CD8-positive, alpha-beta memory T cell (primary cell): Measurements from ENCODE around the gene PCID2. TPM values are rescaled to one million over a fixed set of nuclear protein-coding genes. Genes with fewer than 3 reads are reported as not detected.
A peak's percentile ranks its signal among the peaks of the same experiment; 100 is the strongest.

ENCODE experiments used
- CTCF ChIA-PET: fragments of 350-600 bp; sonication (Branson Sonifier 250); formaldehyde crosslinking; loops from one replicate; lab custom pipeline; 2021; ENCODE audit warnings: antibody characterized with exemption; lab: Charles Lee
- POLR2A ChIA-PET: fragments of 350-600 bp; sonication (Branson Sonifier 250); formaldehyde crosslinking; loops from one replicate; lab custom pipeline; 2021; ENCODE audit warnings: antibody characterized with exemption; lab: Charles Lee
- DNase-seq, 5 donors: peaks; one replicate each; pipeline versions ENCODE4 v3.0.0 to v3.0.0-alpha.2; 2020 to 2022; ENCODE audit warnings: mixed read lengths in 1 of 5
- H3K27ac ChIP-seq: one replicate; pipeline ENCODE4 v1.7.0; 2013; ENCODE audit warnings: low read depth, mild to moderate bottlenecking, low read length, moderate library complexity
- H3K27me3 ChIP-seq: 2 replicates; pipeline ENCODE4 v1.7.0; 2013; ENCODE audit warnings: low read length, mild to moderate bottlenecking; ENCODE audit not compliant: insufficient read depth, poor library complexity, severe bottlenecking
- H3K36me3 ChIP-seq: 2 replicates; pipeline ENCODE4 v1.7.0; 2013; ENCODE audit warnings: mild to moderate bottlenecking, low read length, moderate library complexity; ENCODE audit not compliant: insufficient read depth
- H3K4me1 ChIP-seq: 2 replicates; pipeline ENCODE4 v1.7.0; 2013; ENCODE audit warnings: mild to moderate bottlenecking, low read length, moderate library complexity; ENCODE audit not compliant: insufficient read depth
- H3K4me3 ChIP-seq: 2 replicates; pipeline ENCODE4 v1.7.0; 2013; ENCODE audit warnings: mild to moderate bottlenecking, low read length
- H3K9me3 ChIP-seq: 2 replicates; pipeline ENCODE4 v1.7.0; 2013; ENCODE audit warnings: mild to moderate bottlenecking, low read length
- H3K27ac Mint-ChIP-seq, 8 donors: one replicate each; pipeline ENCODE4 v1.8.0; 2020 to 2021; ENCODE audit warnings: mixed read lengths in 8 of 8, mild to moderate bottlenecking in 6 of 8, inconsistent platforms in 3 of 8, moderate library complexity in 3 of 8
- H3K27me3 Mint-ChIP-seq, 2 donors: one replicate each; pipeline ENCODE4 v1.8.0; 2020 to 2021; ENCODE audit warnings: mixed read lengths in 2 of 2, mild to moderate bottlenecking in 1 of 2, moderate library complexity in 1 of 2
- H3K36me3 Mint-ChIP-seq, 3 donors: one replicate each; pipeline ENCODE4 v1.8.0; 2020 to 2021; ENCODE audit warnings: mixed read lengths in 3 of 3, inconsistent platforms in 1 of 3, mild to moderate bottlenecking in 1 of 3
- H3K4me1 Mint-ChIP-seq, 3 donors: one replicate each; pipeline ENCODE4 v1.8.0; 2020 to 2021; ENCODE audit warnings: mixed read lengths in 3 of 3, inconsistent platforms in 1 of 3, mild to moderate bottlenecking in 1 of 3
- H3K4me3 Mint-ChIP-seq, 7 donors: one replicate each; pipeline ENCODE4 v1.8.0; 2020 to 2021; ENCODE audit warnings: mixed read lengths in 7 of 7, mild to moderate bottlenecking in 6 of 7, moderate library complexity in 4 of 7, inconsistent platforms in 2 of 7
- H3K9me3 Mint-ChIP-seq, 5 donors: one replicate each; pipeline ENCODE4 v1.8.0; 2020 to 2022; ENCODE audit warnings: mixed read lengths in 5 of 5, mild to moderate bottlenecking in 3 of 5, moderate library complexity in 2 of 5, inconsistent platforms in 1 of 5
- polyA plus RNA-seq: library from polyadenylated mRNA; unstranded; fragments of 300-500 nt; fragmentation: Illumina TruSeq; gene quantifications from one replicate; pipeline ENCODE4 v1.2.3, GENCODE V29; 2021
- total RNA-seq, 2 experiments: library from RNA; stranded (reverse); gene quantifications; one replicate each; pipeline ENCODE4 v1.2.3, GENCODE V29; 2021

The PCID2 gene
- total and polyA plus RNA-seq, 3 experiments from 2014 or later = 60.1 to 90.4 (median 62.3) TPM

- Histone ChIP-seq H3K27me3 (no peaks in the 10 kb centered on the region), H3K4me1 (peaks cover 13% of the 10 kb centered on the region), H3K4me3 (no peak overlapping the region), H3K27ac (no peak overlapping the region), H3K9me3 (no peaks in the 10 kb centered on the region), H3K36me3 (no peaks in the 10 kb centered on the region)
- DNase-seq = no peak
- peaks cover 0 to 7% (median 0%) of the 10 kb centered on the region in 5 donors for H3K9me3 Mint-ChIP-seq
- H3K27me3 Mint-ChIP-seq = no peaks in the 10 kb centered on the region
- H3K27ac Mint-ChIP-seq = peak overlapping the region in 5 of 8 donors; percentile 57 to 83 (median 62)
- CTCF ChIA-PET = interaction anchor here (0.9 kb wide), 1 partner anchor 26 kb away, joined by 3 read pairs; no protein-coding TSS in a partner anchor
- peaks cover 18 to 46% (median 39%) of the 10 kb centered on the region in 3 donors for H3K4me1 Mint-ChIP-seq
- H3K4me3 Mint-ChIP-seq = peak overlapping the region in 1 of 7 donors; percentile 13
- H3K36me3 Mint-ChIP-seq = no peaks in the 10 kb centered on the region
- POLR2A ChIA-PET = no interaction called here
Observed at GRCh38 chr13:113159701-113160100, 48.8 kb downstream of the PCID2 start.

- Histone ChIP-seq H3K27me3 (no peaks in the 10 kb centered on the region), H3K4me1 (peaks cover 13% of the 10 kb centered on the region), H3K4me3 (no peak overlapping the region), H3K36me3 (no peaks in the 10 kb centered on the region), H3K9me3 (no peaks in the 10 kb centered on the region), H3K27ac (no peak overlapping the region)
- no peaks in the 10 kb centered on the region for H3K27me3 Mint-ChIP-seq
- peak overlapping the region in 2 of 8 donors; percentile 34 to 93 for H3K27ac Mint-ChIP-seq
- peaks cover 18 to 43% (median 34%) of the 10 kb centered on the region in 3 donors for H3K4me1 Mint-ChIP-seq
- H3K9me3 Mint-ChIP-seq = peaks cover 0 to 7% (median 0%) of the 10 kb centered on the region in 5 donors
- DNase-seq = no peak
- CTCF ChIA-PET = interaction anchor here (1.4 kb wide), 1 partner anchor 11 kb away, joined by 3 read pairs; no protein-coding TSS in a partner anchor
- no peaks in the 10 kb centered on the region for H3K36me3 Mint-ChIP-seq
- H3K4me3 Mint-ChIP-seq = no peak overlapping the region
- POLR2A ChIA-PET = no interaction called here
Observed at GRCh38 chr13:113158946-113159345, 49.5 kb downstream of the PCID2 start.

- no peak for DNase-seq
- Histone ChIP-seq H3K9me3 (no peaks in the 10 kb centered on the region), H3K36me3 (no peaks in the 10 kb centered on the region), H3K27me3 (no peaks in the 10 kb centered on the region), H3K27ac (no peak within 1 kb of the TSS), H3K4me1 (peaks cover 16% of the 10 kb centered on the region), H3K4me3 (no peak within 1 kb of the TSS)
- ChIA-PET POLR2A (interaction anchor here (1.0 kb wide), 1 partner anchor 51 kb away, joined by 3 read pairs; the partner anchor contains the start of genes CUL4A and PCID2), CTCF (interaction anchor here (1.4 kb wide), 1 partner anchor 12 kb away, joined by 3 read pairs; no protein-coding TSS in a partner anchor)
- Mint-ChIP-seq H3K27me3 (peaks cover 0 to 1% of the 10 kb centered on the region in 2 donors), H3K36me3 (no peaks in the 10 kb centered on the region), H3K4me1 (peaks cover 16 to 36% (median 34%) of the 10 kb centered on the region in 3 donors), H3K9me3 (peaks cover 0 to 7% (median 0%) of the 10 kb centered on the region in 5 donors), H3K4me3 (peak within 1 kb of the TSS in 1 of 7 donors; percentile 34), H3K27ac (peak within 1 kb of the TSS in 5 of 8 donors; percentile 34 to 93 (median 48))
Observed at GRCh38 chr13:113157929-113158747, 50.3 kb downstream of the PCID2 start, which contains the start of gene PROZ. PROZ (plus strand) TSS chr13:113158648; CDS start chr13:113158661, 13 bp downstream.

- peaks cover 0 to 1% of the 10 kb centered on the region in 2 donors for H3K27me3 Mint-ChIP-seq
- H3K36me3 ChIP-seq = no peaks in the 10 kb centered on the region
- H3K4me3 ChIP-seq = no peak overlapping the region
- ChIA-PET CTCF (no interaction called here), POLR2A (interaction anchor here (1.0 kb wide), 1 partner anchor 52 kb away, joined by 3 read pairs; the partner anchor contains the start of genes CUL4A and PCID2)
- no peaks in the 10 kb centered on the region for H3K36me3 Mint-ChIP-seq
- no peaks in the 10 kb centered on the region for H3K9me3 ChIP-seq
- H3K9me3 Mint-ChIP-seq = peaks cover 0 to 7% (median 0%) of the 10 kb centered on the region in 5 donors
- DNase-seq = no peak
- H3K27ac ChIP-seq = no peak overlapping the region
- H3K4me1 Mint-ChIP-seq = peaks cover 20 to 41% (median 35%) of the 10 kb centered on the region in 3 donors
- no peaks in the 10 kb centered on the region for H3K27me3 ChIP-seq
- H3K27ac Mint-ChIP-seq = peak overlapping the region in 4 of 8 donors; percentile 24 to 93 (median 56)
- H3K4me1 ChIP-seq = peaks cover 24% of the 10 kb centered on the region
- peak overlapping the region in 2 of 7 donors; percentile 34 to 39 for H3K4me3 Mint-ChIP-seq
Observed at GRCh38 chr13:113157206-113157928, 51.1 kb downstream of the PCID2 start.

- no peaks in the 10 kb centered on the region for H3K9me3 ChIP-seq
- H3K4me3 ChIP-seq = no peak overlapping the region
- H3K4me1 ChIP-seq = peaks cover 22% of the 10 kb centered on the region
- no peaks in the 10 kb centered on the region for H3K27me3 ChIP-seq
- Mint-ChIP-seq H3K4me1 (peaks cover 20 to 41% (median 34%) of the 10 kb centered on the region in 3 donors), H3K27me3 (peaks cover 0 to 1% of the 10 kb centered on the region in 2 donors), H3K9me3 (peaks cover 0 to 7% (median 0%) of the 10 kb centered on the region in 5 donors), H3K36me3 (no peaks in the 10 kb centered on the region), H3K27ac (peak overlapping the region in 2 of 8 donors; percentile 38 to 93), H3K4me3 (peak overlapping the region in 1 of 7 donors; percentile 34)
- H3K36me3 ChIP-seq = no peaks in the 10 kb centered on the region
- ChIA-PET POLR2A (no interaction called here), CTCF (no interaction called here)
- DNase-seq = no peak
- no peak overlapping the region for H3K27ac ChIP-seq
Observed at GRCh38 chr13:113155982-113156655, 52.4 kb downstream of the PCID2 start.

GRCh38 chr13:113155201-113155600 is 53.3 kb downstream of the PCID2 start:
- peaks cover 14% of the 10 kb centered on the region for H3K4me1 ChIP-seq
- no peak for DNase-seq
- ChIA-PET POLR2A (interaction anchor here (0.8 kb wide), 1 partner anchor 10 kb away, joined by 4 read pairs; no protein-coding TSS in a partner anchor), CTCF (no interaction called here)
- Mint-ChIP-seq H3K36me3 (no peaks in the 10 kb centered on the region), H3K27me3 (peaks cover 0 to 1% of the 10 kb centered on the region in 2 donors), H3K4me3 (peak overlapping the region in 4 of 7 donors; percentile 23 to 73 (median 64)), H3K9me3 (peaks cover 0 to 7% (median 0%) of the 10 kb centered on the region in 5 donors), H3K4me1 (peaks cover 17 to 32% (median 25%) of the 10 kb centered on the region in 3 donors), H3K27ac (peak overlapping the region; percentile 64 to 95 (median 88))
- H3K4me3 ChIP-seq = no peak overlapping the region
- H3K27me3 ChIP-seq = no peaks in the 10 kb centered on the region
- H3K27ac ChIP-seq = no peak overlapping the region
- H3K9me3 ChIP-seq = no peaks in the 10 kb centered on the region
- no peaks in the 10 kb centered on the region for H3K36me3 ChIP-seq
